Stimulated activated CD4-positive, alpha-beta T cell treated with anti-CD3 and anti-CD28 coated beads, Interleukin-15, amount 100 ng/mL, for 48 hours (primary cell): ENCODE data around the gene MARCHF7.
A peak's percentile ranks its signal among the peaks of the same experiment; 100 is the strongest.
"Not testable (repeated sequence)": the region's sequence is repeated elsewhere in the genome, so short reads cannot be mapped to it uniquely, and the experiment has no call there.

Source experiments
- DNase-seq, 2 donors: peaks; one replicate each; pipeline ENCODE4 v3.0.0-alpha.2; 2020; ENCODE audit warnings: low read depth in 2 of 2

The MARCHF7 gene, protein sequence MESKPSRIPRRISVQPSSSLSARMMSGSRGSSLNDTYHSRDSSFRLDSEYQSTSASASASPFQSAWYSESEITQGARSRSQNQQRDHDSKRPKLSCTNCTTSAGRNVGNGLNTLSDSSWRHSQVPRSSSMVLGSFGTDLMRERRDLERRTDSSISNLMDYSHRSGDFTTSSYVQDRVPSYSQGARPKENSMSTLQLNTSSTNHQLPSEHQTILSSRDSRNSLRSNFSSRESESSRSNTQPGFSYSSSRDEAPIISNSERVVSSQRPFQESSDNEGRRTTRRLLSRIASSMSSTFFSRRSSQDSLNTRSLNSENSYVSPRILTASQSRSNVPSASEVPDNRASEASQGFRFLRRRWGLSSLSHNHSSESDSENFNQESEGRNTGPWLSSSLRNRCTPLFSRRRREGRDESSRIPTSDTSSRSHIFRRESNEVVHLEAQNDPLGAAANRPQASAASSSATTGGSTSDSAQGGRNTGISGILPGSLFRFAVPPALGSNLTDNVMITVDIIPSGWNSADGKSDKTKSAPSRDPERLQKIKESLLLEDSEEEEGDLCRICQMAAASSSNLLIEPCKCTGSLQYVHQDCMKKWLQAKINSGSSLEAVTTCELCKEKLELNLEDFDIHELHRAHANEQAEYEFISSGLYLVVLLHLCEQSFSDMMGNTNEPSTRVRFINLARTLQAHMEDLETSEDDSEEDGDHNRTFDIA

DNA sequence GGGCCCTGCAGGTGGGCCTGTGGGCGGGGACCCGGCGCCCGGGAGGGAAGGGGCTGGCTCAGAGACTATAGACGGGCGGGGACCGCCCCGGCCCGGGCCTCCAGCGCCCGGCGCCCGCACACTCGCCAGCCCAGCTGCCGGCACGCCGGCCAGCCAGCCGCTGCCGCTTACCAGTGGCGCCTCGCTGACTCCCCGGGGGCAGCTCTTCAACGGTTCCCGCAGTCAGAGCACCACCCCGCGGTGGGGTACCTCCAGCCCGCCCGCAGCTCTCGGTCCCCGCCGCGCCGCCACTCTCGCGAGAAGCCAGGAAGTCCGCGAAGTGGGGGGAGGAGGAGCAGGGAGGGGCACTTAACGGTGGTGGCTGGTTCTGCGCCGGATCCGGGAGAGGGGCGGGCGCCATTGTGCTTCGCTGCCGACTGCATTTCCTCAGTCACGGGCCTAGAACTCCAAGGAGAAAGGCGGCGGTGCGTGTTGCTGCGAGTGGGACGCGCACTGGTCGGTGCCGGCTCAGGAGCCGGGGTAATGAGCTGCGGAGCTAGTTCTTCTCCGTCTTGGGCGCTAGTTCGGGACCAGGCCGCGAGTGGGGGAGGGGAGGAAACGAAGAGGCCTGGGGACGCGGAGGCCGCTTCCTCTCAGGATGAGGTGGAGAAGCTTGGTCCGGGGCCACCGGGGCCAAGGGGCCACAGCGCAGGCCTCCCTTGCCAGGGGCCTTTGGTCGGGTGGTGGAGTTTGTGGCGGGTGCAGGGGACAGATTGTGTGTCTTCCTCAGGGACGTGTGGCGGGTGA is at the start of gene MARCHF7:
MARCHF7 (plus strand) TSS at position 364 of the 786 bp plus-strand sequence. CDS start 16,517 bp downstream, outside the sequence.
- peak; percentile 93 to 97 for DNase-seq

DNA sequence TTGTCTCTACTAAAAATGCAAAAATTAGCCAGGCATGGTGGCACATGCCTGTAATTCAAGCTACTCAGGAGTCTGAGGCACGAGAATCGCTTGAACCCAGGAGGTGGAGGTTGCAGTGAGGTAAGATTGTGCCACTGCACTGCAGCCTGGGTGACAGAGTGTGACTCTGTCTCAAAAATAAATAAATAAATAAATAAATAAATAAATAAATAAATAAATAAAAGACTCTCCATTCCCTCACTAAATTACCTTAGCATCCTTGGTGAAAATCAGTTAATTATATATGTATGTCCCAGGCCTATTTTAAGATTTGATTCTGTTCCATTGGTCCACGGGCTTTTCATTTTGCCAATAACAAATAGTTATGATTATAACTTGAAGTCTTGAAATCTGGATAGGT is 44.9 kb upstream of the MARCHF7 start:
- DNase-seq: not testable (repeated sequence)

DNA sequence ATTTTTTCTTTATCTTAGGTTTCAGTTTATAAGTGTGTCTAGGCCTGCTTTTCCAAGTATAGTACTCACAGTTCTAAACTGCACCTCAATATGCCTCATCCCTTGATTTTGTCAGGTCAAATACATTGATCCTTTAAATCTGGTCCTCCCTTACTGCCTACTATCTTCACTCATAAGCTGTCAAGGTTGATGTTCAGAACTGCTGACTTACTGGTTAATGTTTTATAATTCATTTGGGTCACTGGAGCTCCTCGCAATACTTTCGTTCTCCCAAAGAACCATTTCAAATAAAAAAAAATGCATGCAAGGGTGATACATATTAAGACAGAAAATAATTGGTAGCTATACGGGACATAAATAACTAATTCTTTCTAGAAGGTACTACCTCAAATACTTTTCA is 41.3 kb upstream of the MARCHF7 start:
- DNase-seq: no peak

DNA sequence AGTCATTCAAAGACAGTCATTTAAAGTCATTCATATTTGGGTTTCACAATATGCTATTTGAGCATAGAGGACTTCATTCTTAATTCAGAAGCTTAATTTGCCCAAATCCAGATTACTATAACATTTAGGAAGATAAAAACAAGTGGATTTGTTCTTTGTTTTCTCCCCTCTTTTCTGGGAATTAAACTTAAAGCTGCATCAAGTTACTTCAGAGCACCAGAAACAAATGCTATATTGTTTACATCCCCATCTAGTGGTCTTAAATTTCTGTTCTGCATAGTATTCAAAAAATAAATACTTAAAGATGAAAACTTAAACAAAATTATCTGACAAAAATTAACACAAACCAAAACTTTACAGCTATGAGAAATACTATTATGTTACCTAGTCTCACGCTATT is 34.7 kb upstream of the MARCHF7 start:
- no peak for DNase-seq

DNA sequence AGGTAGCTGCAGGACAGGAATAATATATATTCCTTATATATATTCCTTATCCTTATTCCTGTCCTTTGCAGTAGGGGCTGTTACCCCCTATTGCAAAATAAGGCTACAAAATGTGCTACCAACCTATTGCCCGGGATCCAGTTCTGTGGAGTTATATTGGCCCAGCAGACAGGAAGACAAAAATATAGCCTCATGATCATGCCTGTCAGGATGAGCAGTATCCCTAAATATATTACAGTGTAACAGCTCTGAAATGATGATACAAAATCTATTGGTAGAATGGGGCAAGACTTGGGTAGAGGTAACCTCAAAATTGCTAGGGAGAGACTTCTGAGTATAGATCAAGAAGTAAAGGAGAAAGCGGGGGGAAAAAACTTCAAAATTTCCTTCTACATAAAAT is 31.6 kb upstream of the MARCHF7 start:
- DNase-seq: no peak

DNA sequence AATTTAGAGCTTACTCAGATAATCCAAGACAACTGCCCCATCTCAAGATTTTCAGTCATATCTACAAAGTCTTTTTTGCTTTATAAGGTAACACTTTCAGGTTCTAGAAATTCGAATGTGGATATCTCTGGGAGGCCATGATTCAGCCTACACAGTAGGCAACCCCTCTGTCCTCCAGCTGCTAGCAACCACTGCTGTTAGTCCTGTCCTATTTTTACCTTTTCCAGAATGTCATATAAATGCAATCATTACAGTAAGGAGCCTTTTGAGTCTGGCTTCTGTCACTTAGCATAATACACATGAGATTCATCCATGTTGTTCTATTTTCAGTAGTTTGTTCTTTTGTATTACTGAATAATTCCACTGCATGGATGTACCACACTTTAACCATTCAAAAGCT is 28.5 kb upstream of the MARCHF7 start:
- no peak for DNase-seq

DNA sequence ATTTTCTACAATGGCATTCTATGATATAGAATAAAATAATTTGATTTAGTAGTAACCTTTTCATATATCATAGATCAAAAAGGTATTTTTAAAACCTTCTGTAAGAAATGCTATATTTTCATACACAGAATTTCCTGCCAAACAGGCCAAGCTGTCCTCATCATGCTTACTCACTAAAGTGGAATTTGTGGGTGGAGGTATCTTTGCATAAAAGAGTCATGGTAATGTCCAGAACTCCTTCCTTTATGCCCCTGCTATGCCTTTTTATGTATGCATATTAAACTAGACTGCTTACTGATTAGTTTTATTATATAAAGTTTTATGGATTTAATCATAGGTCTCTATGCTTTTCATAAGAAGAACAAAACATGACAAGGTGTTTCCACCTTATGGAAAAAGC is 27.5 kb upstream of the MARCHF7 start:
- no peak for DNase-seq

DNA sequence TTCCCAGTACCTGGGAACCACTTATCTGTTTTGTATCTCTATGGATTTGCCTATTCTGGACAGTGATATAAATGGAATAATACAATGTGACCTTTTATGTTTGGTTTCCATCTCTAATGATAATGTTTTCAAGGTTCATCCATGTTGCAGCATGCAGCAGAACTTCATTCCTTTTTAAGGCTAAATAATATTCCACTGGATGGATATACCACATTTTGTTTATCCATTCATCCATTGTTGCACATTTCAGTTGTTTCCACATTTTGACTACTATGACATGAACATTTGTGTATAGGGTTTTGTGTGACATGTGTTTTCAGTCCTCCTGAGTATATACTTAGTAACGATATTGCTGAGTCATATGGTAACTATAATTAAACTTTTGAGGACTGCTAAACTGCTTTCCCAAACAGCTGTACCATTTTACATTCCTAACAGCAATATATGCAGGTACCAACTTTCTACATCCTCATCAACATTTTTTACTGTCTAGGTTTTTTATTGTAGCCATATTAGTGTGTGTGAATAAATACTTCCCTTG is 17.7 kb upstream of the MARCHF7 start:
- DNase-seq: no peak

DNA sequence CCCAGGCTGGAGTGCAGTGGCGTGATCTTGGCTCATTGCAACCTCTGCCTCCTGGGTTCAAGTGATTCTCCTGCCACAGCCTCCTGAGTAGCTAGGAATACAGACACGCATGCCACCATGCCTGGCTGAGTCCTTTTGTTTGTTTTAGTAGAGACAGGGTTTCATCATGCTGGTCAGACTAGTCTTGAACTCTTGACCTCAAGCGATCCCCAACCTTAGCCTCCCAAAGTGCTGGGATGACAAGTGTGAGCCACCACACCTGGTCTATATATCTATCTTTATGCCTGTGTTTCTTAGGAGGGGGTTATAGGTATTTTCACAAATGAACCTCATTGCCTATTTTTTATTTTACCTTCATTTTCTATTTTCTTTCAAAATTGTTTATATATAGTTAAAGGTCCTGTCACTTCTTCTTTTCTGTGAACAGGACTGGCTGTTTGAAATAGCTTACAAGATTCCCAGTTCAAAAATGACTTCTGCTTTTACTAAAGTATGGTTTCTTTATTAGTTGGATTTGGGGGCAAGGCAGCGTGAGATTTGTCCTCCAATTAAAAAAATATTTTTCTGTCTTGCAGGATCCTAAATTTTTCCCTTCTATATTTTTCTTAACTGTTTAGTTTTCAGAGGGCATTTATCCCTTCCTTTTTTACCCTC is 16.4 kb upstream of the MARCHF7 start:
- no peak for DNase-seq

DNA sequence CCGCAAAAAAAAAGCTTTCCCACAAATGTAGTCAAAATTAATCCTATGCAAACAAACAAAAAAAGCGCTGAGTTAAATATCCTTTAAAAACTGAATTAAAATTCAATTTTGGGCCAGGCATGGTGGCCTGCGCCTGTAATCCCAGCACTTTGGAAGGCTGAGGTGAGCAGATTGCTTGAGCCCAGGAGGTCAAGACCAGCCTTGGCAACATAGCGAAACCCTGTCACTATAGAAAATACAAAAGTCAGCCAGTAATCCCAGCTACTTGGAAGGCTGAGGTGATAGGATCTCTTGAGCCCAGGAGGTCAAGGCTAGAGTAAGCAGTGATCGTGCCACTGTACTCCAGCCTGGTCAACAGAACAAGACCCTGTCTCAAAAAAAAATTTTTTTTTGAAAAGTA is 8.8 kb upstream of the MARCHF7 start:
- no peak for DNase-seq

DNA sequence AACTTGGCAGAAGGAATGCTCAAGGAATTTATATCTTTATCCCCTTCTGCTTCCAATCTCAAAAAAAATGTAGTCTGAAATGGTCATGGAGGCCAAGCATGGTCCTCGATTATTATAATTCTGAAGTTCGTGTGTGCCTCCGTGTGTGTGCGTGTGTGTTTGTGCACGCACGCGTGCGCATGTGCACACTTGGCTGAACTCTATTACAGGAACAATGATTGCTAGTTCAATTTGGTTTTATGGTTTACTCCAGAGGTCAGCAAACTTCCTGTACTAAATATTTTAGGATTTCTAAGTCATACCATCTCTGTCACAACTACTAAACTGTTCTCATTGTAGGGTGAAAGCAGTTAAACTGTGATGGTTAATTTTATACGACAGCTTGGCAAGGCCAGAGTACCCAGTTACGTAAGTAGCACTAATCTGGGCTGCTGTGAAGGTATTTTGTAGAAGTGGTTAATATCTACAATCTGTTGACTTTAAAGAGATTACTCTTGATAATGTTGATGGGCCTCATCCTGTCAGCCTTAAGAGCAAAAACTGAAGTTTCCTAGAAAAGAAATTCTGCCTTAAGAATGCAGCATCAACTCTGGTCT is 5.8 kb upstream of the MARCHF7 start:
- no peak for DNase-seq

DNA sequence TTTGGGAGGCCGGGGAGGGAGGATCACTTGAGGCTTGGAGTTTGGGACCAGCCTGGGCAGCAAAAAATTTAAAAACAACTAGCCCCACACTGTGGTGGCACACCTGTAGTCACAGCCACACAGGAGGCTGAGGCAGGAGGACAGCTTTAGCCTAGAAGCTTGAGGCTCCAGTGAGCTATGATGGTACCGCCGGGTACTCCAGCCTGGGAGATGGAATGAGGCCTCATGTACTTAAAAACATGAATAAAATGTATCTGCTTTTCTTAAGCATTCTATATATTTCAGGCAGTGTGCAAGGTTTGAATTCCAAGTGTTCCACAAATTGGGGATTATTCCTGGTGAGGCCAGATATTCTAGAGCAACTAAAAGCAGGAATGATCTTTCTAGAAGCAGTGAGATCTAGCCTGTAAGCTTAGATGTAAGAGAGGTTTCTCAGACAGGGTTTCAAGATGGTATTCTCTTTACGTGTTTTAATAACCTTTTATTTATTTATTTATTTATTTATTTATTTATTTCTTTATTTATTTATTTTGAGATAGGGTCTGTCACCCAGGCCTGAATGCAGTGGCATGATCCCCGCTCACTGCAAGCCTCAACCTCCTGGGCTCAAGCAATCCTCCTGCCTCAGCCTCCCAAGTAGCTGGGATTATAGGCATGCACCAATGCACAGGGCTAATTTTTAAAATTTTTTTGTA is 4.1 kb upstream of the MARCHF7 start:
- no peak for DNase-seq

DNA sequence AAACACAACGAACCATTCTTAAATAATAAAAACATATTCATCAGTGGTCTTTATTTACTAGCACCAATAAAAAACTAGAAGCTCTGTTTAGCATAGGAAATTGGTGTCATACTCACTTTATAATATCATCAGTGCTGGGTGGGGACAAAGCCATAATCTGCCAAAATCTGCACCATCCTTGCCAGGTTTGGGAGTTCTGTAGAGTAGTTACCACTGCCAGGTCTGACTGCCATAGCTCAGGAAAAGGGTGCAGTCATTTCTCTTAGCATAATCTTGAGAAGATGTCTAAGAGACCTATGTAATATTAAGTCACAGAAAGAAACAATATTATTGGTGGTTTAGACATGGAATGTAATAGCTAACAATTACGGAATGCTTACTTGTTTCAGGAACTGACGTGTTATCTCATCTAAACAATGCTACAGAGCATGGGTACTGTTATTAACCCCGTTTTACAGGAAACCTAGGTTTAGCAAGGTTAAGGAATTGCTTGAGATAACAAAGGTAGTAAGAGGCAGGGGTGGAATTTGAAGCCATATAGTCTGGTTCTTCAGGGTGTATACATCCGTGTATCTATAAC is 1.6 kb upstream of the MARCHF7 start:
- DNase-seq: no peak

DNA sequence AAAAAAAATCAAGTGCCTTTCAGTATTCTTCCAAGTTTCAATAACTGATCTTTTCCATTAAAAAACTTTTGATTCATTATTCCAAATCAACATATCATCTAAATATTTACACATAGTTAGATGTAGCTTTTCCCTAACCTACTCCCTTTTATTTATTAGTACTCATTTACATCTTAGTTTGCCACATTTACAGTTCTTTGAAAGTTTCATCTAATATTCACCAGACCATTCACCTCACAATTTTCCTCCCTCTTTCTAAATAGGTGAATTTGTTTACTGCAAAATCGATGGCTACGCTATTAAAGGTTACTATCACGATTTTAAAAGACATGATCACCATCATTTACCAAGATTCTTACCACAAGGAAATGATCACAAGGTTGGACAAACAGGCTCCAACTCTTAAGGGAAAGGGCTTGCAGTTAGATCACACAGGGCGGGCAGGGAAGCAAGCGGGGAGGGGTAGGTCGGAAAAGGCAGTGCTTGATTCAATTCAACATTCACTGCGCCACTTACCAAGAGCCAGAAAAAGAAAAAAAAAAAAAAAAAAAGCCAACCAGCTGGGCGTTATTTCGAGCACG is 654 bp upstream of the MARCHF7 start:
- DNase-seq: no peak

DNA sequence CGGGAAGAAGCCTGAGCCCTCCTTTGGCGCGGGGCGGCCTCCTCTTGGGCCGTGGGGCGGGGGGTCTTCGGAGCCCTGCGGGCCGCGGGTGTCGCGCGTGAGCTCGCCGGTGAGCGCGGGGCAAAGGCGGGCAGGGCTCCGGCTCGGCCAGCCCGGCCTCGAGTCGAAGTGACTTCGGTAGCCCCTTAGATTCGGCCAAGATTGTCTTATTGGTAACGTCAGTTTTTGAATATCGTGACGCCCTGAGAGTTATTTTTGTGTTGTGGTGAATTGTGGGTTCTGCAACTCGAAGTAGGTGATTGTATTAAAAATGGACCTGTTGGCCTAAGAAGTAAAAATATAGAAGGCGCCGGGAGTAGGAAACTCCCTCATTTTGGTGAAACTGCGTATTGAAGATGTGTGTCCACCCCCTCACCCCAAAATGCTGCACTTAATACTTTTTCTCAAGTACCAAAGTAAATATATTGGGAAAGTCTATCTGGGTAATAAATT is 669 bp downstream of the MARCHF7 start:
- no peak for DNase-seq

DNA sequence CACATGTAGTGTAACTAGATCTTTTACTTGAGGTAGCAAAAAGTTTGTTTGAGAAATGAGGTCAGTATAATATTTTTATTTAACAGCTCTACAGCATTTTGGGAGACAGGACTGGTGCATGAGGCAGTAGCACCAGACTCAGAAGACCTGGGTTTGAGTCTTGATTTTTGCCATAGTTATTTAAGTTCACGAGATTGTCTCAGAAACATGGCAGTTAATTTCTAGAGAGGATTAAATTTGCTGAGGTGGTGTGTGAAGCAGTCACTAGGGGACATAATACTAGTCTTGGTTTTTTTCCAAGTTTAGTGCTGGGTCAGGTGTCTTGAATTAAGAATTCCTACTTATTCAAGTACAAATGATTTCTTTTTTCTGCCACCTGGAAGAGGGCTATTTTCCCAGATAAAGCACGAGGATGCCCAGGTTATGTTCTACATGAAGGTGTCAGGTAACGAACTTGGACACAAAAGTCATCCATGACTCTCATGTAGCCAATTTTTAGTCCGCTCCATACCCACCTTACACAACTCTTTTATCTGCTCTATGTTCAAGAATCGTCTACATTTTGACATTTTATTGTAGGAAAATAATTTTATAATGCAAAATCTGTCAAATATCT is 1.4 kb downstream of the MARCHF7 start:
- no peak for DNase-seq

DNA sequence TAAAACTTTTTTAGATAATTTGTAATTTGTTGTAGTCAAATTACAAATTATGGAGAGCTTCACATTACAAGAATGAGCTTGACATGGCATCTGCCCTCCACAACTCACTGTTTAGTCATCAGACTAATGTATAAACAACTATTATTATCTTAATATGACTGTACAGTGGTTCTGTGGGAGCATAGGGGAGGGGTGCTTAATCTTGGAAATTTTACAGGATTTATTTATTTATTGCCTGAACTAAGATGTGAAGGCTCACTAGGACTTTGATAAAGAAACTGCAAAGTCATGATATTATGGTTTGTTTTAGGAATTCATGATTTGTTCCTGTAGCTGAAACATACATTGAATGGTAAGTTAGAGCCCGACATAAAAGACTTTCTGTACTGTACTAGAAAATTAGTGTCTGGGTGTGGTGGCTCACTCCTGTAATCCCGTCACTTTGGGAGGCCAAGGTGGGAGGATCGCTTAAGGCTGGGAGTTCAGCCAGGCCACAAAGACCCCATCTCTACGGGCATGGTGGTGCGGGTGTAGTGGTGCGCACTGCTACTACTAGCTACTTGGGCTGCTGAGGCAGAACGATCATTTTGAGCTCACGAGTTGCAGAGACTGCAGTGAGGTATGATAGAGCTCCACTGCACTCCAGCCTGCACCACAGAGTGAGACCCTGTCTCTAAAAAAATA is 2.1 kb downstream of the MARCHF7 start:
- no peak for DNase-seq

DNA sequence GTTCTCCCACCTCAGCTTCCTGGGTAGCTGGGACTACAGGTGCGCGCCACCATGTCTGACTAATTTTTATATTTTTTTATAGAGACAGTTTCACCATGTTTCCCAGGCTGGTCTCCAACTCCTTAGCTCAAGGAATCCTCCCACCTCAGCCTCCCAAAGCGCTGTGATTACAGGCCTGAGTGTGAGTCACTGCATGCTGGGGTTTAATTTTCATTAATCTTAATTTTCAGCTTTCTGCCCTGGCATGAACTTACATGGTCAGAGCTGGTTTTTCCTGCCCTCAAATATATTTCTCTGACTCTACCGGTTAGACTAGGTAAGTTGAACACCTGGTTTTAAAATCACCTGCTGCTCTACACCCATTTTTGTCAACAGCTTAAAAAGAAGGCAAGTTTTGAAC is 3.1 kb downstream of the MARCHF7 start:
- DNase-seq: no peak

DNA sequence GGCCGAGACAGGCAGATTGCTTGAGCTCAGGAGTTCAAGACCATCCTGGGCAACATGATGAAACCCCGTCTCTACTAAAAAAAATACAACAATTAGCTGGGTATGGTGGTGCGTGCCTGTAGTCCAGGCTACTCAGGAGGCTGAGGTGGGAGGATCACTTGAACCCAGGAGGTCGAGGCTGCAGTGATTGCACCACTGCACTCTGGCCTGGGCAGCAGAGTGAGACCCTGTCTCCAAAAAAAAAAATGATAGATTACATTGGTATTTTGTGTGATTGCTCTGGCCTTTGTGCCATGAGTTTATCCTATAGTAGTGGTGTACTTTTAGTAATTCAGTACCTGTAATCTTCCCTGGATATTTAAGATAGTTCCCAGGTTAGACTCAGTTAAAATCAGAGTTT is 4.1 kb downstream of the MARCHF7 start:
- not testable (repeated sequence) for DNase-seq
